ENCODE results near the gene UHRF1. TPM values are rescaled to one million over a fixed set of nuclear protein-coding genes. Genes with fewer than 3 reads are reported as not detected.
"Not testable (repeated sequence)": the region's sequence is repeated elsewhere in the genome, so short reads cannot be mapped to it uniquely, and the experiment has no call there.

Gene UHRF1
- total RNA-seq, 4 donors from 2014 or later: 0.46 to 21.8 (median 0.77) TPM; not detected in 1

- Histone ChIP-seq H3K27ac (no peak overlapping the region), H3K4me3 (no peak overlapping the region), H3K9me3 (no peaks in the 10 kb centered on the region), H3K27me3 (no peaks in the 10 kb centered on the region), H3K36me3 (no peaks in the 10 kb centered on the region), H3K4me1 (no peaks in the 10 kb centered on the region)
- TF ChIP-seq, protein P1, sequence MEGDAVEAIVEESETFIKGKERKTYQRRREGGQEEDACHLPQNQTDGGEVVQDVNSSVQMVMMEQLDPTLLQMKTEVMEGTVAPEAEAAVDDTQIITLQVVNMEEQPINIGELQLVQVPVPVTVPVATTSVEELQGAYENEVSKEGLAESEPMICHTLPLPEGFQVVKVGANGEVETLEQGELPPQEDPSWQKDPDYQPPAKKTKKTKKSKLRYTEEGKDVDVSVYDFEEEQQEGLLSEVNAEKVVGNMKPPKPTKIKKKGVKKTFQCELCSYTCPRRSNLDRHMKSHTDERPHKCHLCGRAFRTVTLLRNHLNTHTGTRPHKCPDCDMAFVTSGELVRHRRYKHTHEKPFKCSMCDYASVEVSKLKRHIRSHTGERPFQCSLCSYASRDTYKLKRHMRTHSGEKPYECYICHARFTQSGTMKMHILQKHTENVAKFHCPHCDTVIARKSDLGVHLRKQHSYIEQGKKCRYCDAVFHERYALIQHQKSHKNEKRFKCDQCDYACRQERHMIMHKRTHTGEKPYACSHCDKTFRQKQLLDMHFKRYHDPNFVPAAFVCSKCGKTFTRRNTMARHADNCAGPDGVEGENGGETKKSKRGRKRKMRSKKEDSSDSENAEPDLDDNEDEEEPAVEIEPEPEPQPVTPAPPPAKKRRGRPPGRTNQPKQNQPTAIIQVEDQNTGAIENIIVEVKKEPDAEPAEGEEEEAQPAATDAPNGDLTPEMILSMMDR (IDR thresholded peaks at IDR 0.05): no peak
- TF ChIP-seq POLR2A (IDR thresholded peaks at IDR 0.05): no peak
- intact Hi-C loops (cut with DNase I; ENCODE audit: low total_unique reads): no loop called here
- DNase-seq: no peak
These were observed 20.1 kb upstream of the UHRF1 start for GRCh38 chr19:4889034-4889815.

GRCh38 chr19:4891066-4891465, 18.2 kb upstream of the UHRF1 start:
- Histone ChIP-seq H3K4me3 (no peak overlapping the region), H3K27me3 (no peaks in the 10 kb centered on the region), H3K4me1 (no peaks in the 10 kb centered on the region), H3K27ac (no peak overlapping the region), H3K36me3 (no peaks in the 10 kb centered on the region), H3K9me3 (no peaks in the 10 kb centered on the region)
- intact Hi-C loops (cut with DNase I; ENCODE audit: low total_unique reads): no loop called here
- no peak for DNase-seq
- TF ChIP-seq POLR2A (IDR thresholded peaks at IDR 0.05): no peak
- TF ChIP-seq, protein P1 (IDR thresholded peaks at IDR 0.05): no peak

DNA sequence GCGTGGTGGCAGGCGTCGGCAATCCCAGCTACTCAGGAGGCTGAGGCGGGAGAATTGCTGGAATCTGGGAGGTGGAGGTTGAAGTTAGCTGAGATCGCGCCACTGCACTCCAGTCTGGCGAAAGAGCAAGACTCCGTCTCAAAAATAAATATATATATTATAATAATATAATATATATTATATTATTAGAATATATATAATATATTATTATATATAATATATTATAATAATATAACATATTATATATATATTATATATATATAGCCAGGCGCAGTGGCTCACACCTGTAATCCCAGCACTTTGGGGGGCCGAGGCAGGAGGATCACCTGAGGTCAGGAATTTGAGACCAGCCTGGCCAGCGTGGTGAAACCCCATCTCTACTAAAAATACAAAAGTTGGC, 16.3 kb upstream of the UHRF1 start:
- H3K4me3 ChIP-seq; H3K27me3 ChIP-seq; H3K27ac ChIP-seq; H3K4me1 ChIP-seq; intact Hi-C loops (cut with DNase I; ENCODE audit: low total_unique reads); H3K9me3 ChIP-seq; H3K36me3 ChIP-seq; DNase-seq: not testable (repeated sequence)

- no peak overlapping the region for H3K4me3 ChIP-seq
- no peaks in the 10 kb centered on the region for H3K4me1 ChIP-seq
- H3K27me3 ChIP-seq: no peaks in the 10 kb centered on the region
- DNase-seq: no peak
- H3K9me3 ChIP-seq: no peaks in the 10 kb centered on the region
- intact Hi-C loops (cut with DNase I; ENCODE audit: low total_unique reads): no loop called here
- TF ChIP-seq POLR2A (IDR thresholded peaks at IDR 0.05): no peak
- TF ChIP-seq, protein P1 (IDR thresholded peaks at IDR 0.05): no peak
- no peak overlapping the region for H3K27ac ChIP-seq
- no peaks in the 10 kb centered on the region for H3K36me3 ChIP-seq
These were observed 12.9 kb upstream of the UHRF1 start for GRCh38 chr19:4896372-4896771.

- H3K36me3 ChIP-seq: no peaks in the 10 kb centered on the region
- no peaks in the 10 kb centered on the region for H3K4me1 ChIP-seq
- DNase-seq: no peak
- TF ChIP-seq POLR2A (IDR thresholded peaks at IDR 0.05): no peak
- TF ChIP-seq, protein P1 (IDR thresholded peaks at IDR 0.05): no peak
- H3K27ac ChIP-seq: no peak overlapping the region
- no peaks in the 10 kb centered on the region for H3K9me3 ChIP-seq
- H3K4me3 ChIP-seq: no peak overlapping the region
- intact Hi-C loops (cut with DNase I; ENCODE audit: low total_unique reads): no loop called here
- H3K27me3 ChIP-seq: no peaks in the 10 kb centered on the region
These were observed 12.2 kb upstream of the UHRF1 start for GRCh38 chr19:4897146-4897545.

- H3K4me3 ChIP-seq; intact Hi-C loops (cut with DNase I; ENCODE audit: low total_unique reads); H3K9me3 ChIP-seq: not testable (repeated sequence)
These were observed 8.4 kb upstream of the UHRF1 start for GRCh38 chr19:4900879-4901278.

More at GRCh38 chr19:4900879-4901278, 8.4 kb upstream of the UHRF1 start:
- not testable (repeated sequence) for H3K36me3 ChIP-seq, H3K27me3 ChIP-seq, H3K4me1 ChIP-seq, DNase-seq, H3K27ac ChIP-seq
